NCI-H1436 (cell line): ENCODE results near the gene RAB11A.

Experiments used
- DNase-seq: peaks from one replicate; lab custom pipeline; 2025; lab: John Stamatoyannopoulos, UW

The RAB11A gene

GRCh38 chr15:65916664-65917406 is 47.5 kb downstream of the RAB11A start:
- DNase-seq: no peak

GRCh38 chr15:65917407-65917756 is 48.1 kb downstream of the RAB11A start:
- DNase-seq: no peak

- DNase-seq: no peak
Observed at GRCh38 chr15:65917936-65918335, 48.6 kb downstream of the RAB11A start.

GRCh38 chr15:65918357-65918920 is 49.1 kb downstream of the RAB11A start:
- no peak for DNase-seq

- DNase-seq: no peak
Observed at GRCh38 chr15:65918945-65919344, 49.7 kb downstream of the RAB11A start.

- no peak for DNase-seq
Observed at GRCh38 chr15:65919353-65919752, 50.1 kb downstream of the RAB11A start.

GRCh38 chr15:65920121-65920520 is 50.8 kb downstream of the RAB11A start:
- DNase-seq: no peak

- DNase-seq: no peak
Observed at GRCh38 chr15:65920825-65921309, 51.6 kb downstream of the RAB11A start.

- DNase-seq: no peak
Observed at GRCh38 chr15:65921780-65922179, 52.5 kb downstream of the RAB11A start.

- DNase-seq: no peak
Observed at GRCh38 chr15:65922621-65923020, 53.3 kb downstream of the RAB11A start.

GRCh38 chr15:65923264-65923663 is 54.0 kb downstream of the RAB11A start:
- DNase-seq: no peak

- DNase-seq: no peak
Observed at GRCh38 chr15:65924004-65924403, 54.7 kb downstream of the RAB11A start.

GRCh38 chr15:65925338-65925737 is 56.0 kb downstream of the RAB11A start:
- DNase-seq: no peak

GRCh38 chr15:65926459-65926858 is 57.2 kb downstream of the RAB11A start:
- DNase-seq: no peak

GRCh38 chr15:65926899-65927298 is 57.6 kb downstream of the RAB11A start:
- DNase-seq: no peak

GRCh38 chr15:65927545-65927944 is 58.3 kb downstream of the RAB11A start:
- no peak for DNase-seq

GRCh38 chr15:65929573-65929972 is 60.3 kb downstream of the RAB11A start:
- DNase-seq: no peak

GRCh38 chr15:65930134-65930533 is 60.8 kb downstream of the RAB11A start:
- no peak for DNase-seq

- no peak for DNase-seq
Observed at GRCh38 chr15:65931221-65931620, 61.9 kb downstream of the RAB11A start.

- DNase-seq: no peak
Observed at GRCh38 chr15:65935391-65935790, 66.1 kb downstream of the RAB11A start.

- no peak for DNase-seq
Observed at GRCh38 chr15:65936282-65936681, 67.0 kb downstream of the RAB11A start.

GRCh38 chr15:65937054-65937453 is 67.8 kb downstream of the RAB11A start:
- DNase-seq: no peak

GRCh38 chr15:65937476-65937875 is 68.2 kb downstream of the RAB11A start:
- DNase-seq: no peak

GRCh38 chr15:65938604-65939003 is 69.3 kb downstream of the RAB11A start:
- DNase-seq: peak; percentile 39
